ENCODE results near the gene MAN2A2.
A peak's percentile ranks its signal among the peaks of the same experiment; 100 is the strongest.
"Not testable (repeated sequence)": the region's sequence is repeated elsewhere in the genome, so short reads cannot be mapped to it uniquely, and the experiment has no call there.

Gene MAN2A2

DNA sequence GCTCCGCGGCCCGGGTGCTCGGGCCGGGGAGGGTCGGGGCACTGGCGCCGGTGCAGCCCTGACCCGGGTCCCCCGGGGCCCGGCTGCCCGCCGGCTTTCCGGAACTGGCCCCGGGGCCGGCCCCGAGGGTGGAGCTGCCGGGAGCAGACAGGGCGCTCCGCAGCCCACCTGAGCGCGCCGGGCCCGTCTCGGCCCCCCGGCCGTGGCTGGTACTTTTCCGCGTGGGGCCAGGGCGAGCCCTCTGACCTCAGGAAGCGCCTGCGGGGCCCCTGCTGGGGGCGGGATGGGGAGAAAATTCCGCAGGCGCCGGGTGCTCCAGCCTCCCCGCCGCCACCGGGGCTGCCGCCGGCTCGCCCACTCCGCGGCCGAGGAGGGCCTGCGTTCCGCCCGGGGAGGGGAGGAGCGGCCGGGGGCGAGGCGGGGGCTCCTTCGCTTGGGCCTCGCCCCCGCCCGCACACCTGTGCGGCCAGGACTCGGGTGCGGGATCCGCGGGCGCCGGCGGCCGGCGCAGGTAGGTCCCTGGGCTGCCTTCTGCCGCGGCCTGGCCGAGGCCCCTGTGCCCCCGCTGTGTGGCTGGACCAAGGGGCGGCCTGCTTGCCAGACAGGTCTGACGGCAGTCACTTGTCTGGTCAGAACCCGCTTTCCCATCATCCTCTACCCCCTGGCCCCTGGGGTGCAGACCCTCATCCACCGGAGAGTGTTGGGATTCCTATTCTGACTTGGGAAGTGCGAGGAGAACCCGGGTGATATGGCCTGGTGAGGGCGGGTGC, 31.2 kb upstream of the MAN2A2 start:
- DNase-seq = peak; percentile 25

DNA sequence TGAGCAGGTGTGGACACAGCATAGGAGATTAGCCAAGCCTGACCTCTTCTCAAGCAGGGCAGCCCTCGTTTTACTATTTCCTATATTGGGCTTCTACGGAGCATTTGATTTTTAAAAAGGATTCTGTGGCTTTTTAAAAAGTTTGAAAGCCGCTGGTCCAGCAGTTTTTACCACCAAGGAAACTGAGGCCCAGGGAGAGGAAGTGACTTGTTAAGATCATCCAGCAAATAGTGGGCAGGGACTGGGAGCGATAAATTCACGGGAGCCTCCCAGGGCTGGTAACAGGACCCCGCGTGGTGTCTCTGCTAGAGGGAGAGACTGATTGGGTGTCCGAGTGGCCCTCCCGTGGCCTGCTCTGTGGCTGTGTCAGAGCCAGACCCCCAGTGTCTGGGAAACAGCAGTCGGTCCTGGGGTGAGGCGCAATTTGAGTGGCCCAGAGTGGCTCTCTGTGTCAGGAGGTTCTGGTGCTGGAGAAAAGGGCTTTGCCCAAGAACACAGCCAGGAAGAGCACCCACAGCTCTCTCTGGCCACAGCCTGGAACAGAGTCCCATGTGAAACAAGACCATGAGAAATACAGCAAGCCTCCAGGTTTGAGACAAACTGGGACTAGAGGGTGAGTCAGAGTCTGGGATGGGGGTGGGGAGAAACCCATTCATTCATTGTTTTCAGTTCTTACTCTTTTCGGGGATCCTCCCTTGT, 30.5 kb upstream of the MAN2A2 start:
- DNase-seq = peak; percentile 76

- DNase-seq = no peak
These were observed 29.6 kb upstream of the MAN2A2 start for GRCh38 chr15:90873488-90873997.

DNA sequence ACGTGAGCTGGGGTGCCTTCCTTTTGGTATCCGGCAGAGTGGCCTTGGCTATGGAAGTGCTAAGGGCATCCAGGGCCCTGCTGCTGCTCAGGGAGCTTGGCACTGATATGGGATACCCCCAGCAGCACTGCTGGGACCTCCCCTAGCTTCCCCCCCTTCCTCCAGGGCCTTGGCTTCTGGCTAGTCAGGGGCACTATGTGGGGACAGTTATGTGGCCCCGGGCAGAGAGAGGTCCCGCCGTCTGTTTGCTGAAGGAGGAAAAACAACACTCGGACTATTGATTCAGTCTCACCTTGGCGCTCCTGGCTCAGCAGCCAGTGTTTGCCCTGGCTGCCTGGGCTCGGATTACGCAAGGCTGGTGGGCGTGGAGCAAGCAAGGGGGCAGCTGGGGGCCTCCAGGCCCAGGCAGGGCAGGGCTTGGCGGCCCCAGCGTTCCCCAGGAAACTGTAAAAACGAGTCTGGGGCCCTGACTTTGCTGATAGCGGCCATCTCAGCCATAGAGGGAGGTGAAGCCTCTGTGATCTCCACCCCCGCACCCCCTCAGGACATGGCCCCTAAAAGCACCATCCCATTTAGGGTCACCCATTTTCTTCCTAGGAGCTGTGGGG, 29.0 kb upstream of the MAN2A2 start:
- DNase-seq = no peak

DNA sequence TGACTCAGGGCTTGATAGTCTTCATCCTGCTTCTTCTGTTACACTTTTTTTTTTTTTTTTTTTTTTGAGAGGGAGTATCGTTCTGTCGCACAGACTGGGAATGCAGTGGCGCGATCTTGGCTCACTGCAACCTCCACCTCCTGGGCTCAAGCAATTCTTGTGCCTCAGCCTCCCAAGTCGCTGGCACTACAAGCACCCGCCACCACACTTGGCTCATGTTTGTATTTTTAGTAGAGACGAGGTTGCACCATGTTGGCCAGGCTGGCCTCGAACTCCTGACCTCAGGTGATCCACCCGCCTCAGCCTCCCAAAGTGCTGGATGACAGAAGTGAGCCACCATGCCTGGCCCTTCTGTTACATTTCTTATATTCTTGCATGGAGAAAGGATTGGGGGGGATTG, 28.1 kb upstream of the MAN2A2 start:
- DNase-seq = not testable (repeated sequence)

DNA sequence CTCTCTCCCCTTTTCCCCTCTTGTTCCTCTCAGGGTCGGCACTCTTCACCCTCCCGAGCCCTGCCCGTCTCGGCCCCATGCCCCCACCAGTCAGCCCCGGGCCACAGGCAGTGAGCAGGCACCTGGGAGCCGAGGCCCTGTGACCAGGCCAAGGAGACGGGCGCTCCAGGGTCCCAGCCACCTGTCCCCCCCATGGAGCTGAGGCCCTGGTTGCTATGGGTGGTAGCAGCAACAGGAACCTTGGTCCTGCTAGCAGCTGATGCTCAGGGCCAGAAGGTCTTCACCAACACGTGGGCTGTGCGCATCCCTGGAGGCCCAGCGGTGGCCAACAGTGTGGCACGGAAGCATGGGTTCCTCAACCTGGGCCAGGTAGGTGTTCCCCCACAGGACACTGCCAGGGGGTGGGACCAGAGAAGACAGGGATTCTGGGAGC, 27.5 kb upstream of the MAN2A2 start:
- DNase-seq = no peak

DNA sequence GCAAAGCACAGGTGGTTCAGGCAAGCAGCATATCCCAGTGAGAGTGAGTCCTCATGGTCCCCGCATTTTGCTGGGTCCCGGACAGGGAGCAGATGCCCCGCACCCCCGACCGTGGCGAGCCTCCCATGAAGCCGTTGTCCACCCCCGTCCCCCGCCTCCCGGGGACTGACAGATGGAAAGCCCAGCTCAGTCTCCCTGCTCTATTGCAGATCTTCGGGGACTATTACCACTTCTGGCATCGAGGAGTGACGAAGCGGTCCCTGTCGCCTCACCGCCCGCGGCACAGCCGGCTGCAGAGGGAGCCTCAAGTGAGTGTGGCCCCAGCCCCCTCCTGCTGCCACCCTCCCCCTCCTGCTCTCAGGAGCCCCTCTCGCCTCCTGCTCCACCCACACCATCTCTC, 27.1 kb upstream of the MAN2A2 start:
- no peak for DNase-seq

DNA sequence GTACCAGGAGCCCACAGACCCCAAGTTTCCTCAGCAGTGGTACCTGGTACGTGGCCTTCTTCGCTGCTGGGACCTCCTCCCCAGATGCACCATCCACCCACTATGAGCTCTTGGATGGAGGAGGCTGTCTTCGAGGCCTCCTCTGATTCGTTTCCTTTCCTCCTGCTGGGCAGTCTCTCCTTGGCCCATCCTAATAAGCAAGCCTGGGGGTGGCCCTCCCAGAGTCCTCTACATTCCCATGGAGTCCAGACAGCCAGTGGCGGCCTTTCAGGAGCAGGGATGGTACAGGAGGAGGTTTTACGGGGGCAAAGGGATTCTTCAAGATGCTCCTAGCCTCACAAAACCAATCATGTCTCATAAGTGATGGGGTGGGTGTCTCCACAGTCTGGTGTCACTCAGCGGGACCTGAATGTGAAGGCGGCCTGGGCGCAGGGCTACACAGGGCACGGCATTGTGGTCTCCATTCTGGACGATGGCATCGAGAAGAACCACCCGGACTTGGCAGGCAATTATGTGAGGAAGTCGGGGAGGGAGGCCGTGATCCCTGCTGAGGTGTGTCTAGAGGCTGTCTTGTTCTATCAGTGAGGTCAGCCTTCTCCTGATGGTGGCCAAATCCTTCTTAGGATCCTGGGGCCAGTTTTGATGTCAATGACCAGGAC, 26.5 kb upstream of the MAN2A2 start:
- DNase-seq = no peak

GRCh38 chr15:90877315-90877714, 25.8 kb upstream of the MAN2A2 start:
- DNase-seq = no peak

GRCh38 chr15:90877996-90878395, 25.1 kb upstream of the MAN2A2 start:
- no peak for DNase-seq

DNA sequence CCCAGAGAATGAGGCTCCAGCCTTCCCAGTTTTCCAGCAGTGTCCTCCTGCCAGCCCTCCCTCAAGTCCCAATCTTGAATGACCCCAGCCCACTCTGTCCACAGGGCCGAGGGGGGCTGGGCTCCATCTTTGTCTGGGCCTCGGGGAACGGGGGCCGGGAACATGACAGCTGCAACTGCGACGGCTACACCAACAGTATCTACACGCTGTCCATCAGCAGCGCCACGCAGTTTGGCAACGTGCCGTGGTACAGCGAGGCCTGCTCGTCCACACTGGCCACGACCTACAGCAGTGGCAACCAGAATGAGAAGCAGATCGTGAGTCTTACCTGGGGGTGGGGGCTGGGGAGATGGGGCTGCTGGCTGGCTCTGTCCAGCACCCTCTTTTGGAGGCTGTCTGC, 24.4 kb upstream of the MAN2A2 start:
- no peak for DNase-seq

GRCh38 chr15:90879730-90880366, 23.3 kb upstream of the MAN2A2 start:
- DNase-seq = no peak

DNA sequence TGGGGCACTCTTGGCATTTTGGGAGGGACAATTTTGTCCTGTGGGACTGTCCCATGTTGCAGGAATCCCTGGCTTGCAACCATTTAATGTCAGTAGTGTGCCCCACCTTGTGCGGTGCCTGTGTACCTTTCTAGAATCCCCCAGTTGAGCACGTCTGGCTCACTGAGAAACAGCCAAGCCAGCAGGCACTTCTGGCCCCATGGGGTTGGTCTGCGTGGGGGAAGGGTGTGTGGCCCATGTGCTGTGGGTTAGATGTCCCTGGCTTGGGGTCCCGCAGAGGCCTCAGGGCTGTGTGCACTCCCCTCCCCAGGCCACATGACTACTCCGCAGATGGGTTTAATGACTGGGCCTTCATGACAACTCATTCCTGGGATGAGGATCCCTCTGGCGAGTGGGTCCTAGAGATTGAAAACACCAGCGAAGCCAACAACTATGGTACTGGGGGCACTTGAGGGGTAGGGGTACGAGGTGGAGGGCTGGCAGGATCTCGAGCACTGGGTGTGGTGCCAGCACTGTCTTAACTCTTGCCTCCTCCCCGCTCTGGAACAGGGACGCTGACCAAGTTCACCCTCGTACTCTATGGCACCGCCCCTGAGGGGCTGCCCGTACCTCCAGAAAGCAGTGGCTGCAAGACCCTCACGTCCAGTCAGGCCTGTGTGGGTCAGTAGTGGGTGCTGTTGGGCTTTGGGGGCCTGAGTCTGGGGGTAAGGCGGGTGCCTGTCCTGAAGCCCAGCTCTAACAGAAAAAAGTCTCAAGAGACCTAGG, 22.5 kb upstream of the MAN2A2 start:
- DNase-seq = no peak

DNA sequence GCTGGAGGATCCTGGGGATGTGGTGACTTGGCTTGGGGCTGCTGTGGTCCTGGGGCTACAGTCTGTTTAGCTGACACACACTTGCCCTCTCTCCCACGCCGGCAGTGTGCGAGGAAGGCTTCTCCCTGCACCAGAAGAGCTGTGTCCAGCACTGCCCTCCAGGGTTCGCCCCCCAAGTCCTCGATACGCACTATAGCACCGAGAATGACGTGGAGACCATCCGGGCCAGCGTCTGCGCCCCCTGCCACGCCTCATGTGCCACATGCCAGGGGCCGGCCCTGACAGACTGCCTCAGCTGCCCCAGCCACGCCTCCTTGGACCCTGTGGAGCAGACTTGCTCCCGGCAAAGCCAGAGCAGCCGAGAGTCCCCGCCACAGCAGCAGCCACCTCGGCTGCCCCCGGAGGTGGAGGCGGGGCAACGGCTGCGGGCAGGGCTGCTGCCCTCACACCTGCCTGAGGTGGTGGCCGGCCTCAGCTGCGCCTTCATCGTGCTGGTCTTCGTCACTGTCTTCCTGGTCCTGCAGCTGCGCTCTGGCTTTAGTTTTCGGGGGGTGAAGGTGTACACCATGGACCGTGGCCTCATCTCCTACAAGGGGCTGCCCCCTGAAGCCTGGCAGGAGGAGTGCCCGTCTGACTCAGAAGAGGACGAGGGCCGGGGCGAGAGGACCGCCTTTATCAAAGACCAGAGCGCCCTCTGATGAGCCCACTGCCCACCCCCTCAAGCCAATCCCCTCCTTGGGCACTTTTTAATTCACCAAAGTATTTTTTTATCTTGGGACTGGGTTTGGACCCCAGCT, 21.7 kb upstream of the MAN2A2 start:
- DNase-seq = no peak

GRCh38 chr15:90881978-90882721, 21.0 kb upstream of the MAN2A2 start:
- no peak for DNase-seq

- DNase-seq = no peak
These were observed 20.1 kb upstream of the MAN2A2 start for GRCh38 chr15:90882781-90883525.

DNA sequence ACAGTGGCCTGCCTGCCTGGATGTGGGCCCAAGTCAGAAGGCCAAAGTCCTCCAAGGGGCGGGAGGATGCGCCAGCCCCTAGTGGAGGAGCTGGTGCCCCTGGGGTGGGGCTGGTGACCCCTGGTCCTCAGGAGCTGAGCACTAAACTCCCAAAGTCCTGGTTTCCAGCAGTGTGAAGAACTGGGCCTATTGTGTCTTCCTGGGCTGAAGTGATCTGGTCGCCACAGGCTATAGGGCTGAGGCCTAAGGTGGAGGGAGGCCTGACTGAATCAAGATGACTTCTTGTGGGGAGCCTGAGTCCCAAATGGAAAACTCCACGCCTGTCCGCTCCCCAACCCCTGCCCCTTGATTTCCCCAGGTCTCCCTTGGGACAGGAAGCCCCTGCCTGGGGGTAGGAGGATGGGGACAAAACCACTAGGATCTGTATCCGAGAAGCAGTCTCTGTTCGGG, 19.6 kb upstream of the MAN2A2 start:
- DNase-seq = peak; percentile 9

GRCh38 chr15:90883976-90884718, 19.0 kb upstream of the MAN2A2 start, which contains the start of gene FES:
TSS of gene FES (plus strand) at chr15:90884504. CDS start at chr15:90885046, 542 bp downstream.
- peak; percentile 60 for DNase-seq

Measured in EL (cell line).